Neutrophil (primary cell): ENCODE results near the gene CENPF.
"Not testable (repeated sequence)": the region's sequence is repeated elsewhere in the genome, so short reads cannot be mapped to it uniquely, and the experiment has no call there.

Source experiments
- H3K27ac ChIP-seq: fragments of 200-600 bp; sonication (generic); 2 replicates; pipeline ENCODE4 v1.5.1; 2016; ENCODE audit warnings: mild to moderate bottlenecking, moderate library complexity
- H3K27me3 ChIP-seq: fragments of 200-600 bp; sonication (generic); 2 replicates; pipeline ENCODE4 v1.6.0; 2016; ENCODE audit warnings: mild to moderate bottlenecking
- H3K36me3 ChIP-seq: fragments of 200-600 bp; sonication (generic); 2 replicates; pipeline ENCODE4 v1.5.1; 2017
- H3K4me1 ChIP-seq, 2 experiments: fragments of 200-600 bp in 1 of 2; sonication (generic) in 1 of 2; 1 replicate in 1 of 2; 2 replicates in 1 of 2; pipeline versions ENCODE4 v1.5.1 to v1.6.1; 2013 to 2016; ENCODE audit warnings: low read depth in 1 of 2, low read length in 1 of 2, mild to moderate bottlenecking in 1 of 2, moderate library complexity in 1 of 2; ENCODE audit not compliant: control insufficient read depth in 1 of 2, insufficient read depth in 1 of 2
- H3K4me3 ChIP-seq, 2 experiments: fragments of 200-600 bp in 1 of 2; sonication (generic) in 1 of 2; 1 replicate in 1 of 2; 2 replicates in 1 of 2; pipeline ENCODE4 v1.5.1; 2013 to 2016; ENCODE audit warnings: low read depth in 1 of 2, low read length in 1 of 2, mild to moderate bottlenecking in 1 of 2, moderate library complexity in 1 of 2
- H3K9me3 ChIP-seq: fragments of 200-600 bp; sonication (generic); 2 replicates; pipeline ENCODE4 v1.5.1; 2016
- TF ChIP-seq, protein P1 (sequence below): fragments of 200-600 bp; sonication (generic); IDR thresholded peaks from 2 replicates; pipeline ENCODE4 v1.5.1; 2016; ENCODE audit warnings: antibody characterized with exemption

CENPF gene

DNA sequence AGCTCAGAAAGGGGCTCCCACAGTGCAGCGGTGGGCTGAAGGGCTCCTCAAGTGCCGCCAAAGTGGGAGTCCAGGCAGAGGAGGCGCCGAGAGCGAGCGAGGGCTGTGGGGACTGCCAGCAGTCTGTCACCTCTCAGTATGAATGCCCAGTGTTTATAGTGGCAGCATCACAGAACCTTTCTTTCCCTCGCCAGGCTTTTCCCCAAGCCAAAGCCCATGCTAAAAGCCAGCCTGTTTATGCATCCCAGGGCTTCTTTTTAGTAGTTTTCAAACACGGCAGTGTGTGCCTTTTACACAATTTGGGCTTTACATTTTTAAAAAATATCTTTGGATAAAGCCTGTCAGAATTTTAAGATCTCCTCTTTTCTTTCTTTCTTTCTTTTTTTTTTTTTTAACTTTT is 70.6 kb downstream of the CENPF start:
- Histone ChIP-seq H3K36me3 (no peaks in the 10 kb centered on the region), H3K4me1 (no peaks in the 10 kb centered on the region), H3K27me3 (no peaks in the 10 kb centered on the region), H3K27ac (no peak overlapping the region), H3K9me3 (no peaks in the 10 kb centered on the region), H3K4me3 (no peak overlapping the region)
- TF ChIP-seq, protein P1, sequence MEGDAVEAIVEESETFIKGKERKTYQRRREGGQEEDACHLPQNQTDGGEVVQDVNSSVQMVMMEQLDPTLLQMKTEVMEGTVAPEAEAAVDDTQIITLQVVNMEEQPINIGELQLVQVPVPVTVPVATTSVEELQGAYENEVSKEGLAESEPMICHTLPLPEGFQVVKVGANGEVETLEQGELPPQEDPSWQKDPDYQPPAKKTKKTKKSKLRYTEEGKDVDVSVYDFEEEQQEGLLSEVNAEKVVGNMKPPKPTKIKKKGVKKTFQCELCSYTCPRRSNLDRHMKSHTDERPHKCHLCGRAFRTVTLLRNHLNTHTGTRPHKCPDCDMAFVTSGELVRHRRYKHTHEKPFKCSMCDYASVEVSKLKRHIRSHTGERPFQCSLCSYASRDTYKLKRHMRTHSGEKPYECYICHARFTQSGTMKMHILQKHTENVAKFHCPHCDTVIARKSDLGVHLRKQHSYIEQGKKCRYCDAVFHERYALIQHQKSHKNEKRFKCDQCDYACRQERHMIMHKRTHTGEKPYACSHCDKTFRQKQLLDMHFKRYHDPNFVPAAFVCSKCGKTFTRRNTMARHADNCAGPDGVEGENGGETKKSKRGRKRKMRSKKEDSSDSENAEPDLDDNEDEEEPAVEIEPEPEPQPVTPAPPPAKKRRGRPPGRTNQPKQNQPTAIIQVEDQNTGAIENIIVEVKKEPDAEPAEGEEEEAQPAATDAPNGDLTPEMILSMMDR = no peak

DNA sequence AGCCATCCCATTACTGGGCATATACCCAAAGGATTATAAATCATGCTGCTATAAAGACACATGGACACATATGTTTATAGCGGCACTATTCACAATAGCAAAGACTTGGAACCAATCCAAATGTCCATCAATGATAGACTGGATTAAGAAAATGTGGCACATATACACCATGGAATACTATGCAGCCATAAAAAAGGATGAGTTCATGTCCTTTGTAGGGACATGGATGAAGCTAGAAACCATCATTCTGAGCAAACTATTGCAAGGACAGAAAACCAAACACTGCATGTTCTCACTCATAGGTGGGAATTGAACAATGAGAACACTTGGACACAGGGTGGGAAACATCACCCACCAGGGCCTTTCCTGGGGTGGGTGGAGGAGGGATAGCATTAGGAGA is 72.5 kb downstream of the CENPF start:
- H3K27ac ChIP-seq, H3K36me3 ChIP-seq, H3K9me3 ChIP-seq: not testable (repeated sequence)

DNA sequence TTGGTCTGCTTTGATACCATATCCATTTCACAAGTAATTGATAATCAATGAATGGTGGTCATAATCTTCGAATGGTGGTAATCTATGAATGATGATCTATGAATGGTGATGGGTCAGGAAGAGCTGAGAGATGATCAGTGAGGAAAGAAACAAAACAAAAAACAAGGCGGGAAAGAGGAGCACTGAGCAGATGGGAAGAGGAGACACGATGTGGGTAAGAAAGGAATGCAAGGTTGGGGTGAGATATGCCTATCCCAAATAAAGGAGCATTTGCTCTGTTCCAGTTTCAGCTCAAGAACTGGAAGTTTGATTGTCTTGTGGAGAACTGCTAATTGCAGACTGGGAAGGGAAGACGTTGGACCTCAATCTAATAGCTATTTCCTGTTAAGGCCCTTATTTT is 73.8 kb downstream of the CENPF start:
- Histone ChIP-seq H3K4me3 (no peak overlapping the region), H3K27me3 (no peaks in the 10 kb centered on the region), H3K4me1 (no peaks in the 10 kb centered on the region), H3K9me3 (no peaks in the 10 kb centered on the region), H3K27ac (no peak overlapping the region), H3K36me3 (no peaks in the 10 kb centered on the region)
- TF ChIP-seq, protein P1 = no peak

More for the DNA sequence above, 72.5 kb downstream of the CENPF start:
- not testable (repeated sequence) for H3K27me3 ChIP-seq, H3K4me1 ChIP-seq, H3K4me3 ChIP-seq

DNA sequence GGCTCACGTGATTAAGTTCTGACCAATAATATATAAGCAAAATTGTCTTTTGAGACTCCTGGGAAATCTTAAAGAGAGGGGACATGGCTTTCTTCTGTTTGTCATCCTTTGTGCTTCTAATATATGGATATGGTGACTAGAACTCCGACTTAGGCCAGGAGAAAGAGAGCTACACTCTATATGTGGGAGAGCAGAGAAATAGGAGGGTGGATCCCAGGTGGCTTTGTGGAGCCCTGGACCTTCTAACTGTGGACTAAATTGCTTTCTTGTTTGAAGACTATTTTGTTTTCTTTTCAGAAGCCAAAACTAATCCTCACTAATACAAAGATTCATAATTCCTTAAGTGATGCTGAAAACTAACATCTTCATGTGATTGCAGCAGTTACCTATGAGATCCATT is 75.0 kb downstream of the CENPF start:
- no peaks in the 10 kb centered on the region for H3K4me1 ChIP-seq
- no peaks in the 10 kb centered on the region for H3K36me3 ChIP-seq
- no peaks in the 10 kb centered on the region for H3K9me3 ChIP-seq
- H3K27ac ChIP-seq = no peak overlapping the region
- no peaks in the 10 kb centered on the region for H3K27me3 ChIP-seq
- TF ChIP-seq, protein P1 = no peak
- H3K4me3 ChIP-seq = no peak overlapping the region

DNA sequence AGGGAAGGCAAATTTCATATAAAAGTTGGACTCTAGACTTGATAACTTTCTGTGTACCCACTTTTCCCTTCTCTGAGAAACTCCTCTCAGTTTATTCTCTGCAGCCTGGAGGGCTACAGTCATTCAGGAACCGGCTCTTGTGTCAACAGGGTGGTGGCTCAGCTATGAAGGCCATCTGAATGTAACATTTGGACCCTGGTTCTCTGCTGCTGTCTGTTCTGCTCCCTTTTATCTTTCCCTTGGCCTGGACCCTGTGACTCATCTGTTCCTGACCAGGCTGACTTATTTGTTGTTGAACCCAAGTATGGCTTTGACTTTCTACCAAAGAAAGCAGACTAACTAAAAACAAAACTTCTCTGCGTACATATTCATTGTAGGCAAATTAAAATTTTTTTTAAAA is 75.4 kb downstream of the CENPF start:
- Histone ChIP-seq H3K27me3 (no peaks in the 10 kb centered on the region), H3K27ac (no peak overlapping the region), H3K36me3 (no peaks in the 10 kb centered on the region), H3K4me1 (no peaks in the 10 kb centered on the region), H3K9me3 (no peaks in the 10 kb centered on the region), H3K4me3 (no peak overlapping the region)
- TF ChIP-seq, protein P1 = no peak

DNA sequence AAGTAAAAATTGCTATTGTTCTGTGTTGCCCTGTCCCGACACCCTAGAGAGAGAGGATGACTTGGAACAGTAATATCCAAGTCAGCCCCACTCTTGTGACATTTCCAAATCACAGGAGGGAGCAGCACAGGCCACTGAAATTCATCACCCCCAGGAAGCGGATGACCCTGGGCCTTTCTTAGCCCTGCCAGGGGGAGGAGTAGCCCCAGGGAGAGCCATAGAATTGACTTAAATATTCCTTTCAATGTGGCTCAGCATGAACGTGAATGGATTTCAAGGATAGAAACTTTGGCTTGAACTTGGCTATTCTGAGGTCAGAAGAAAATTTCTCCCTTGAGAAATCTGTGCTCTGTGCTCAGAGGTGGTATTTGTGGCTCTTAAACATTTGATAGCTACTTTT is 80.6 kb downstream of the CENPF start:
- H3K4me1 ChIP-seq = no peaks in the 10 kb centered on the region
- TF ChIP-seq, protein P1 = no peak
- H3K4me3 ChIP-seq = no peak overlapping the region
- no peaks in the 10 kb centered on the region for H3K36me3 ChIP-seq
- H3K9me3 ChIP-seq = no peaks in the 10 kb centered on the region
- no peaks in the 10 kb centered on the region for H3K27me3 ChIP-seq
- H3K27ac ChIP-seq = no peak overlapping the region
